ENCODE measurements around the gene SPAG16.

SPAG16 gene

DNA sequence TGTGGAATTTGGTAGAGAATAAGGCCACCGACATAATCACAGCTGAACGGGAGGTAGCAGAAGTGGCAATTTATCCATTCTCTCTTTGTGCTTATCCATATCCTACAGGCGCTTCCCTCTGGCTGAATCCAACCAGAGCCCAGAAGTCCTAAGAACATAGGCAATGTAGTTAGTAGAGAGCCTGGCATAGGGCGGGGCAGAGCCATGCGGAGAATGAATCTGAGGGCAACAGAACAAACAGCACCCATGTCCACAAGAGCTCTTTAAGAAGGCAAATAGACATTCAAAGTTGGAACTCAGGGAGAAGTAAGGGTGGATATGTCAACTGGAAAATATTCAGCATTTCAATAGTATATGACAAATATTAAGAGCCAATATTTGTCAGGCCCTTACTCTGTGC, 820.7 kb downstream of the SPAG16 start:
- DNase-seq, result no peak

- no peak for DNase-seq
Observed at GRCh38 chr2:214107726-214108125, 823.5 kb downstream of the SPAG16 start.

GRCh38 chr2:214108598-214108997, 824.3 kb downstream of the SPAG16 start:
- DNase-seq, result no peak

GRCh38 chr2:214117054-214117453, 832.8 kb downstream of the SPAG16 start:
- no peak for DNase-seq

GRCh38 chr2:214126135-214126534, 841.9 kb downstream of the SPAG16 start:
- DNase-seq, result no peak

DNA sequence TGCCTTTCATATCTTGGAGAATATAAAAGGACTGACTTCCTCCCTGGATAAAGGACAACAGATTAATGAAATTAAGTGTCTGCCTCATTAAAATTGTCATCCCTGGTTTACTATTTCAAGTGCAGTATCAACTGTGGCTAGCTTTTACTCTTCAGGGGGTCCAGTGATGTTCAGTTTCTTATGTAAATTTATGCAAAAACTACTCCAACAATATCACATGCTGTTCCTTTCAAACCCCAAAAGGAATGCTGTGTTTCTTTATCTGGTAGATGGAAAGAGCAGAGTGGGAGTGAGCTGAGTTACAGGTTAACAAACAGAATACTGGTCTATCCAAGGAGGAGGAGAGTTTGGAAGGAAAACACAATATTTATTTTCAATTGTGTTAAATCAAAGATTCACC, 842.9 kb downstream of the SPAG16 start:
- DNase-seq, result no peak

DNA sequence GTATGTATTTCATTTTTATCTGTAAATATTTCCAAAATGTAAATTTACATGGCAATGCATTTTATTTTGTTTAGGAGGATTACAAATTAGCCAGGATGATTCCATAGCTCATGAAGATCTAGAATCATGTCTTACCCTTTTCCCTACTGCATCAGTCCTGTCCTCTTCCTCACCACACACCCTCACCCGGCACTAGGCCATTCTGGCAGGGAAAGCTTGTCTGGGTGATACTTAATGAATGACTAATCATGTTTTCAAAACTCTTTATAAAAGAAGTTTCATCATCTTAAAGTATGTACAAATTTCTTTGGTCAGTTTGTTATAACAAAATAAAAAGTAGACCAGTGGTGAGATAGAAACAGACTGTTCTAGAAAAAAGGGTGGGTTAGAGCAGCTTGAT, 843.3 kb downstream of the SPAG16 start:
- no peak for DNase-seq

DNA sequence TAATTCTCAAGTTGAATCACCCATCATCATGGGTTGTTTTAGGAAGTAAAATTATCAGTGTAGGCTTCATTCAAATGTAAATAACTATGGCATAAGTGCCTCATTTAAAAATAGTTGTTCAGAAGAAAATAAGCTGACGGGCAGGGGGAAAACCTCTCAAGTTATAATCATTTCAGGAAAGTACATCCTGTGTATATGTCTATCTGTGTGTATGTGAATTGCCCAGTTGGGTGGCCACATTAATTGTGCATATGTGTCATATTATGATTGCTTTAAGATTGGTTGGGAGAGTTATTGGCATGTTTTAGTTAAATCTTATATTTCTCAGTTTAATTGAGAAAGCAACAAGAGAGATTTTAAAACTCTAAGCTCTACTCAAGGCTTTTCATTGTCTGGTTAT, 843.8 kb downstream of the SPAG16 start:
- no peak for DNase-seq

GRCh38 chr2:214130114-214130513, 845.9 kb downstream of the SPAG16 start:
- DNase-seq, result no peak

- DNase-seq, result no peak
Observed at GRCh38 chr2:214135966-214136365, 851.7 kb downstream of the SPAG16 start.

GRCh38 chr2:214138779-214139178, 854.5 kb downstream of the SPAG16 start:
- no peak for DNase-seq

- no peak for DNase-seq
Observed at GRCh38 chr2:214139630-214140284, 855.5 kb downstream of the SPAG16 start.

DNA sequence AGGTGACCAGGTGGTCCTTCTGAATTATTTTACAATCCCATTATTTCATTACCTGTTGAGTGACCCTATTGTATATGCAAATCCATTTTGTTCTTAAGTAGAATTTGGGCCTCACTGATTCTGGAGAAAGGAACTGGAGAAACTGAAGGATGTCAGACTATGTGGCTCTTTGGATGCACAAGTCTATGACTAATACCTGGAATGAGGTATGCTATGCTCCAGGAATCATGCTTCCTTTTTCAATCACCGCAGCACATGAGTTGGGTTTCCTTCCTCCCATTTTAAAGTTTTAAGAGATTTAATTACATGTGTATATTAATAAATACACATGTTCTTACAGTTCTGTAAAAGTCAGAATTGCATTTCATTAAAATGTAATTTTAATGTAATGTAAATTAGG, 872.7 kb downstream of the SPAG16 start:
- DNase-seq, result no peak

DNA sequence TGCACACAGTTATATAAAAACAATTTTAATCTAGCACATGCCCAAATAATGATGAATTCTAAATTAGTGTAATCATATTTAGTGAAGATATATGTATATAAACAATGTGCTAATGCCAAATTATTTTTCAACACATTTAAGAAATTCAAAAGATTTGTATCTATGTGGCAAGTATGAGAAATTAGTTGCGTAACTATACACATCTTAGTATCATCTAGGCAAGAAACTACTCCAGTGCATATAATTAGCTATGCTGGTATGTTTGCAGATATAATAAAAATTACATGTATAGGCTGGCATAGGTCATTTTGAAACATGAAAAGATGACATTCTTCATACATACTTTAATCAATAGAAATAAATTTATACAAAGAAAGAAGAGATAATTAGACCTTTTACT, 874.6 kb downstream of the SPAG16 start:
- no peak for DNase-seq

DNA sequence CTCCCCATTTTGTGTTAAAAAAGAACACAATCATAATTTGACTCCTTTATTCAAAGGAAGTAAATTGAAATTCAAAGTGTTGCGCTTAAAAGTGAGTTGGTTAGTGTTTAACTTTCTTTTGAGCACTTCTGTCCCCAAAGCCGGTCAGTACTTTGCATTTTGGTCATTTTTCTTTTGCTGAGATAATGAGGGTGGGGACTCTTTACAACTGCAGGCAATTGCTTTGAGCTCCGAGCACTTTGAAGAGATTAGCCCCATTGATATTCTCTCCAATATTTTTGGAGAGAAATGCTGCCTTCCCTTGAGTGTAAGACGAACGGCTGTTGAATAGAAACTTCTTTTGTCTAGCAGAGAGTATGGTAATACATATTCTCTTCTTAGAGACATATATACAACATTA, 885.0 kb downstream of the SPAG16 start:
- DNase-seq, result no peak

GRCh38 chr2:214169736-214170135, 885.5 kb downstream of the SPAG16 start:
- no peak for DNase-seq

DNA sequence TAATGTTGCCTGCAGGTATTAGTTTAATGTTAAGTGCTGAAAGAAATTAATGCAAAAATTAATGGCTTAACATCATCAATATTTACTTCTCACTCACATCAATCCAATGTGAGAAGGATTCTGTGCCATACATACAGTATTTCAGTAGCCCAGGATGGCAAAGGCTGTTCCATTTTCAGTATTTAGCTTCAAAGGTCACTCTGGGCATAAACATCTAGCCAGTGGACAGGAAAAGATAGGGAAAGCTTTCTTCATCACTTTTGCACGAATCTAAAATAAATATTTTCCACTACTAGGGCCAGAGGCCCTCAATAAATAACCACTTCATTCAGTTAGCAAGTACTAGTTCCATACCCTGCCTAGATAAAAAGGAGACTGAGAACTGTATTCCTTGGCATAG, 890.3 kb downstream of the SPAG16 start:
- no peak for DNase-seq

GRCh38 chr2:214180071-214180470, 895.8 kb downstream of the SPAG16 start:
- no peak for DNase-seq

DNA sequence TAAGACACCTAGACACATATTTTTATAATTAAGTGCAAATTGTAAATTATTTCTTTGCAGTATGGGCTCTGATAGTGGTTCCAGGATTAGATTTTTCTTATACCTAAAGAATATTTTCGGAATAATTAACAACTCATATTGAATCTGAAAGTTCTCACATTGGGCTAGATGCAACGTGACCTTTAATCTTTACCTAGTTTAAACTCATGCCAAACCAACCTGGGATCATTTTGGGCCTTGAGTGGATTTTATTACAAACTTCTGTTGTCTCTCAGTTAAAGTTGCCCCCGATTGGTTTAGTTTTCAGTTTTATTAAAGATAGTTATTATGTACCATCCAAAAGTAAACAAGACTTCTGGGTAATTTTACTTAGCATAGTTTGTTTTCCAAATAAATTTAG, 896.4 kb downstream of the SPAG16 start:
- DNase-seq, result no peak

GRCh38 chr2:214184461-214184860, 900.2 kb downstream of the SPAG16 start:
- DNase-seq, result no peak

DNA sequence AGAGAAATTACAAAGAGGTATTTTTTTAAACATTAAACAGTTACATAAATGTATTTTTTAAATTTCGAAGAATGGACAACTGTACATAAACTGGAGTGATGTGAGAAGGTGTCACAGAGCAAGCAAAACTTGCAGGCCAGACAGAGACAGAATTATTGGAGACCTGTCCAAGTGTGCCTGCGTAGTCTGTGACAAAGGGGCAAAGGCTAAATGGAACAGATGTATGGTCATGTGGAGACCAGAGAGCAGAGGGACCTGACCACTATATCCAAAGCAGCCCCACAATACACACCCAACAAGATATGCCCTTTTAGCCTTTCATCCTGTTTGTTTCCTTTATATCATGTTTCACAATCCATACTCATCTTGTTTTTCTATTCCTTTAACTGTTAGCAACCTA, 901.3 kb downstream of the SPAG16 start:
- no peak for DNase-seq

GRCh38 chr2:214192711-214193110, 908.4 kb downstream of the SPAG16 start:
- DNase-seq, result no peak

DNA sequence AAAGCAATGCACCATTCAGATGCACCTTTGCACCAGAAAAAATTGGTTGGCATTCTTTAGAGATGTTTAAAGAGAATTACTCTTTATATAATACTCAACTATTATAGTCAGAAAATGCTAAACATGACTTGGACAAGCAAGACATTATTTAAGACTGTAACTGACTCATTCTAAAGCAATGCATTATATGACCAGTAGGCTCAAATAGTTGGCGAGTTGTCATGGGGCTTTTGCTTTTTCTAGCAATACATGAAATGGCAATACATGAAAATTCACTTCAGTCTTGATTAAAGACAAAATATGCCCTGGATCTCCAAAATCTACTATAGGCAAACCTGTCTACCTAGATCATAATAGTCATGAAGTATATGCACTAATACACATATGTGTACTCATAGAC, 909.7 kb downstream of the SPAG16 start:
- no peak for DNase-seq

- DNase-seq, result no peak
Observed at GRCh38 chr2:214196260-214196659, 912.0 kb downstream of the SPAG16 start.

DNA sequence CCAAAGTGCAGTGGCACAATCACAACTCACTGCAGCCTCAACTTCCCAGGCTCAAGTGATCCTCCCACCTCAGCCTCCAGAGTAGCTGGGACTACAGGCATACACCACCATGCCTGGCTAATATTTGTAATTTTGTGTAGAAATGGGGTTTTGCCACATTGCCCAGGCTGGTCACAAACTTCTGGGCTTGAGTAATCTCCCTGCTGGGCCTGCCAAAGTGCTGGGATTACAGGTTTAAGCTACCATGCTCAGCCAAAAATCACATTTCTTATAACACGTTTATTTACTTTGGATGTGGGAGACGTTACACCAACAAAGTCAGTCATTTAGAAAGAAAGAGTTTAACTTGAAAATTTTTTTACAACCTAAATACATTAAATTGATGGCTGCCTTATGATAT, 917.6 kb downstream of the SPAG16 start:
- DNase-seq, result no peak

GRCh38 chr2:214203214-214203613, 919.0 kb downstream of the SPAG16 start:
- no peak for DNase-seq

Data from activated T-cell treated with anti-CD3 and anti-CD28 coated beads, Interleukin-2, amount 50 U/mL, for 1 hour (primary cell).